IMR-90 (cell line): ENCODE measurements around the gene IFI27L1. TPM values are rescaled to one million over a fixed set of nuclear protein-coding genes. Genes with fewer than 3 reads are reported as not detected.

Experiments
- ATAC-seq: fragments of 200-7000 bp; cut with Tn5 transposase; 2 replicates; pipeline ENCODE4 v1.9.1; 2020; ENCODE audit warnings: low read depth, mild to moderate bottlenecking, moderate library complexity
- BruUV-seq: library from RNA; stranded (reverse); fragments of 400-500 nt; replicated peaks from 2 replicates; lab custom pipeline; 2021; lab: Mats Ljungman, UMichigan
- CTCF ChIA-PET: fragments of 300-600 bp; formaldehyde crosslinking; extraction: SDS; loops from one replicate; lab custom pipeline; 2021; ENCODE audit warnings: antibody characterized with exemption; lab: Yijun Ruan, JAX
- POLR2A ChIA-PET: fragments of 300-600 bp; sonication (Branson Sonifier 250); formaldehyde crosslinking; loops from one replicate; lab custom pipeline; 2022; ENCODE audit warnings: antibody characterized with exemption; ENCODE audit not compliant: unreplicated experiment; lab: Charles Lee
- DNase-seq: peaks from one replicate; pipeline ENCODE4 v3.0.0; 2013
- H2AFZ ChIP-seq: replicated peaks from 2 replicates; pipeline ENCODE3; 2013; ENCODE audit warnings: low read length, mild to moderate bottlenecking; ENCODE audit not compliant: poor library complexity
- H2AK5ac ChIP-seq: 2 replicates; pipeline ENCODE4 v1.6.1; 2013; ENCODE audit warnings: low read depth, low read length, inconsistent platforms
- H2AK9ac ChIP-seq: replicated peaks from 2 replicates; pipeline ENCODE3; 2013; ENCODE audit warnings: mild to moderate bottlenecking, low read depth, low read length, moderate library complexity; ENCODE audit not compliant: poor library complexity
- H2BK120ac ChIP-seq: 2 replicates; pipeline ENCODE4 v1.6.1; 2013; ENCODE audit warnings: low read depth, low read length, inconsistent platforms
- H2BK15ac ChIP-seq: 3 replicates; pipeline ENCODE4 v1.6.1; 2013; ENCODE audit warnings: low read depth, low read length, inconsistent platforms
- H2BK20ac ChIP-seq: 2 replicates; pipeline ENCODE4 v1.6.1; 2013; ENCODE audit warnings: low read depth, mild to moderate bottlenecking, inconsistent platforms, low read length, moderate library complexity
- H2BK5ac ChIP-seq: 2 replicates; pipeline ENCODE4 v1.6.1; 2013; ENCODE audit warnings: mild to moderate bottlenecking, low read depth, low read length, inconsistent platforms; ENCODE audit not compliant: poor library complexity, severe bottlenecking
- H3K14ac ChIP-seq: replicated peaks from 2 replicates; pipeline ENCODE4 v1.6.1; 2013; ENCODE audit warnings: low read depth, low read length, inconsistent platforms
- H3K18ac ChIP-seq: 2 replicates; pipeline ENCODE4 v1.6.1; 2013; ENCODE audit warnings: low read depth, low read length, control low read depth
- H3K23ac ChIP-seq: 2 replicates; pipeline ENCODE4 v1.6.1; 2013; ENCODE audit warnings: low read depth, low read length, inconsistent platforms
- H3K27ac ChIP-seq: 2 replicates; pipeline ENCODE4 v1.5.1; 2013; ENCODE audit warnings: mild to moderate bottlenecking, control low read depth, low read length; ENCODE audit not compliant: insufficient read depth
- H3K27me3 ChIP-seq: 2 replicates; pipeline ENCODE4 v1.6.1; 2013; ENCODE audit warnings: low read length; ENCODE audit not compliant: control insufficient read depth, insufficient read depth
- H3K36me3 ChIP-seq: 2 replicates; pipeline ENCODE4 v1.6.1; 2013; ENCODE audit warnings: low read length, mixed read lengths; ENCODE audit not compliant: control insufficient read depth, insufficient read depth
- H3K4ac ChIP-seq: 2 replicates; pipeline ENCODE4 v1.6.1; 2013; ENCODE audit warnings: low read depth, low read length, inconsistent platforms
- H3K4me1 ChIP-seq: 2 replicates; pipeline ENCODE4 v1.6.1; 2013; ENCODE audit warnings: low read length, mixed read lengths; ENCODE audit not compliant: control insufficient read depth, insufficient read depth
- H3K4me2 ChIP-seq: 2 replicates; pipeline ENCODE4 v1.6.1; 2013; ENCODE audit warnings: low read depth, mild to moderate bottlenecking, control low read depth, low read length, moderate library complexity
- H3K4me3 ChIP-seq: 2 replicates; pipeline ENCODE4 v1.5.1; 2013; ENCODE audit warnings: low read depth, mild to moderate bottlenecking, control low read depth, low read length, moderate library complexity; ENCODE audit not compliant: insufficient read depth
- H3K56ac ChIP-seq: 2 replicates; pipeline ENCODE4 v1.6.1; 2013; ENCODE audit warnings: low read length, inconsistent platforms; ENCODE audit not compliant: insufficient read depth; ENCODE audit errors: extremely low read depth
- H3K79me1 ChIP-seq, 2 experiments: 2 replicates each; pipeline ENCODE4 v1.6.1; 2013; ENCODE audit warnings: low read length in 2 of 2, inconsistent platforms in 1 of 2, low read depth in 1 of 2
- H3K9ac ChIP-seq: 2 replicates; pipeline ENCODE4 v1.6.1; 2013; ENCODE audit warnings: low read depth, low read length, control low read depth
- H3K9me1 ChIP-seq: 2 replicates; pipeline ENCODE4 v1.6.1; 2013; ENCODE audit warnings: low read length, inconsistent platforms; ENCODE audit not compliant: insufficient read depth
- H3K9me3 ChIP-seq: 2 replicates; pipeline ENCODE4 v1.6.1; 2013; ENCODE audit warnings: low read length; ENCODE audit not compliant: control insufficient read depth, insufficient read depth
- H4K20me1 ChIP-seq: 2 replicates; pipeline ENCODE4 v1.6.1; 2013; ENCODE audit warnings: low read length, inconsistent platforms; ENCODE audit not compliant: insufficient read depth
- H4K5ac ChIP-seq: 2 replicates; pipeline ENCODE4 v1.6.1; 2013; ENCODE audit warnings: mild to moderate bottlenecking, low read depth, low read length, control low read depth
- H4K8ac ChIP-seq, 2 experiments: 2 replicates each; pipeline ENCODE4 v1.6.1; 2013; ENCODE audit warnings: low read depth in 2 of 2, low read length in 2 of 2, control low read depth in 1 of 2, inconsistent platforms in 1 of 2
- H4K91ac ChIP-seq: 2 replicates; pipeline ENCODE4 v1.6.1; 2013; ENCODE audit warnings: low read depth, low read length, inconsistent platforms; ENCODE audit not compliant: insufficient read depth
- CHD1 ChIP-seq: IDR thresholded peaks from 2 replicates; pipeline ENCODE4 v1.6.1; 2012; ENCODE audit warnings: low read depth, low read length, improper control_type of control experiment
- FOS ChIP-seq: fragments of 150-350 bp; IDR thresholded peaks from 2 replicates; pipeline ENCODE4 v1.6.1; 2016; ENCODE audit warnings: low read depth, low read length
- MAFK ChIP-seq: IDR thresholded peaks from 2 replicates; pipeline ENCODE4 v1.6.1; 2012; ENCODE audit warnings: low read depth, low read length, improper control_type of control experiment
- MAZ ChIP-seq: IDR thresholded peaks from 2 replicates; pipeline ENCODE4 v1.6.1; 2012; ENCODE audit warnings: low read depth, mild to moderate bottlenecking, low read length, improper control_type of control experiment, moderate library complexity, borderline replicate concordance
- MXI1 ChIP-seq: IDR thresholded peaks from 2 replicates; pipeline ENCODE4 v1.6.1; 2012; ENCODE audit warnings: low read depth, mild to moderate bottlenecking, low read length, moderate library complexity, borderline replicate concordance
- NFE2L2 ChIP-seq: fragments of 150-350 bp; IDR thresholded peaks from 2 replicates; pipeline ENCODE4 v1.6.1; 2016; ENCODE audit warnings: low read depth, mild to moderate bottlenecking, low read length
- RAD21 ChIP-seq: IDR thresholded peaks from 2 replicates; pipeline ENCODE4 v1.6.1; 2012; ENCODE audit warnings: low read length, improper control_type of control experiment
- SMC3 ChIP-seq: fragments of 150-350 bp; IDR thresholded peaks from 2 replicates; pipeline ENCODE4 v1.6.1; 2016; ENCODE audit warnings: low read depth, mild to moderate bottlenecking, antibody characterized with exemption, low read length, moderate library complexity
- WGBS, 2 experiments: methylation state at CpG; one replicate each; pipeline versions ENCODE4 v1.1.5 to v1.1.7; 2013; ENCODE audit warnings: missing lambda C conversion rate in 2 of 2; ENCODE audit not compliant: insufficient read length in 1 of 2; ENCODE audit errors: extremely low coverage in 2 of 2; 5-methylcytosine and 5-hydroxymethylcytosine counted together
- dilution Hi-C: fragments of 300-500 bp; cut with HindIII; formaldehyde crosslinking; loops from one replicate; pipeline ENCODE4 v1.14.3; 2018; ENCODE audit warnings: low sequenced_read_pairs; ENCODE audit not compliant: unreplicated experiment
- in situ Hi-C: fragments of 300-500 bp; cut with MboI; formaldehyde crosslinking; loops from 3 replicates; pipeline ENCODE4 v1.14.3; 2019; ENCODE audit warnings: low sequenced_read_pairs, inconsistent platforms, mixed read lengths
- intact Hi-C: fragments of 100-400 bp; cut with micrococcal nuclease; formaldehyde crosslinking; loops from 2 replicates; pipeline ENCODE4 v1.10.0; 2022
- polyA plus RNA-seq, 3 experiments: library from polyadenylated mRNA; depleted of rRNA; stranded (reverse); fragments of >200 nt; gene quantifications; 2 replicates each; pipeline ENCODE4 v1.2.3, GENCODE V29; 2012; ENCODE audit warnings: low replicate concordance in 1 of 3
- total RNA-seq: library from RNA; depleted of rRNA; stranded (reverse); fragments of >200 nt; gene quantifications from 2 replicates; pipeline ENCODE4 v1.2.3, GENCODE V29; 2012
- TF ChIP-seq, protein P1 (sequence below): fragments of 150-350 bp; IDR thresholded peaks from 2 replicates; pipeline ENCODE4 v1.6.1; 2016; ENCODE audit warnings: low read depth, mild to moderate bottlenecking, low read length, moderate library complexity, borderline replicate concordance
- TF ChIP-seq, protein P2 (sequence below): fragments of 150-350 bp; IDR thresholded peaks from 2 replicates; pipeline ENCODE4 v1.6.1; 2017; ENCODE audit warnings: mild to moderate bottlenecking, antibody characterized with exemption, low read length, low read depth
- TF ChIP-seq, protein P3 (sequence below): conservative IDR thresholded peaks from 2 replicates; pipeline ENCODE4 v1.5.1; 2012; ENCODE audit warnings: mild to moderate bottlenecking, low read depth, low read length, improper control_type of control experiment

Gene IFI27L1
- total and polyA plus RNA-seq, 2 of the 4 experiments (the other 2 are of a cell fraction): 13.3 to 24.3 TPM

DNA sequence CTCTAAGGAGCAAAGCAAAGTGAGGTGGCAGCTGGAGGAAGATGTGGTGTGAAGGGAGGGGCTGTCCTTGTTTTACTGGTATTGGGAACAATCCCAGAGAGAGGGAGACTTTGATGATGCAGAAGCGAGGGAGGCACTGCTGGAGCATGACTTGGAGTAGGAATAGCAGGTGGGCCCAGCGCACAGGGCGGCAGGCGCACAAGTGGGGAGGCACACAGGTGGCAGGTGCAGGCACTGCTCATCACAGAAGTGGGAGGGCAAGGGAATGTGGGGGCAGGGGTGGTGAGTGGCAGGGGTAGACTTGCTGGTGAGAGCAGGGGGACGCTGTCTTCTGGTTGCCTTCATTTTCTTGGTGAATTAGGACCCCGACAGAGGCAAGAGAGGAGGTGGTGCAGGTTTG is 17.9 kb downstream of the IFI27L1 start:
- Histone ChIP-seq H3K4me3 (no peak overlapping the region), H3K18ac (no peak overlapping the region), H3K14ac (no peak overlapping the region), H4K8ac (no peak overlapping the region), H2BK20ac (no peak overlapping the region), H3K9ac (no peak overlapping the region), H3K27ac (no peak overlapping the region), H3K27me3 (no peaks in the 10 kb centered on the region), H3K4ac (no peak overlapping the region), H3K4me1 (peaks cover 5% of the 10 kb centered on the region; the same call in 1 of the 2 replicates), H2AK5ac (no peak overlapping the region), H4K20me1 (0 out of 2 replicates have a peak, but pooled peaks cover 8% of the 10 kb centered on the region), H3K9me3 (no peaks in the 10 kb centered on the region), H4K5ac (no peak overlapping the region), H4K91ac (no peak overlapping the region), H2BK15ac (no peak overlapping the region), H3K36me3 (no peaks in the 10 kb centered on the region; the same call in 1 of the 2 replicates), H2AFZ (no peak overlapping the region), H2AK9ac (no peak overlapping the region), H2BK120ac (no peak overlapping the region), H3K4me2 (no peak overlapping the region), H3K9me1 (peaks cover 8% of the 10 kb centered on the region), H3K79me1 (peaks cover 0 to 2% of the 10 kb centered on the region in 2 experiments; a peak in 2 of 4 replicates), H3K23ac (no peak overlapping the region), H2BK5ac (no peak overlapping the region), H3K56ac (no peak overlapping the region)
- ChIA-PET CTCF (no interaction called here), POLR2A (no interaction called here)
- DNase-seq: no peak
- 79% methylated on average over 4 of the region's 6 CpGs; no CpG with 5 or more reads in 1 of the 2 experiments for WGBS, 2 experiments
- no peak for ATAC-seq
- intact Hi-C loops (no loop called here), in situ Hi-C loops (no loop called here), dilution Hi-C loops (no loop called here)
- TF ChIP-seq, protein P1, sequence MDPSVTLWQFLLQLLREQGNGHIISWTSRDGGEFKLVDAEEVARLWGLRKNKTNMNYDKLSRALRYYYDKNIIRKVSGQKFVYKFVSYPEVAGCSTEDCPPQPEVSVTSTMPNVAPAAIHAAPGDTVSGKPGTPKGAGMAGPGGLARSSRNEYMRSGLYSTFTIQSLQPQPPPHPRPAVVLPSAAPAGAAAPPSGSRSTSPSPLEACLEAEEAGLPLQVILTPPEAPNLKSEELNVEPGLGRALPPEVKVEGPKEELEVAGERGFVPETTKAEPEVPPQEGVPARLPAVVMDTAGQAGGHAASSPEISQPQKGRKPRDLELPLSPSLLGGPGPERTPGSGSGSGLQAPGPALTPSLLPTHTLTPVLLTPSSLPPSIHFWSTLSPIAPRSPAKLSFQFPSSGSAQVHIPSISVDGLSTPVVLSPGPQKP: no peak
- TF ChIP-seq MXI1 (no peak), MAFK (no peak), SMC3 (no peak), RAD21 (no peak), MAZ (no peak), CHD1 (no peak), NFE2L2 (no peak), FOS (no peak)
- TF ChIP-seq, protein P2, sequence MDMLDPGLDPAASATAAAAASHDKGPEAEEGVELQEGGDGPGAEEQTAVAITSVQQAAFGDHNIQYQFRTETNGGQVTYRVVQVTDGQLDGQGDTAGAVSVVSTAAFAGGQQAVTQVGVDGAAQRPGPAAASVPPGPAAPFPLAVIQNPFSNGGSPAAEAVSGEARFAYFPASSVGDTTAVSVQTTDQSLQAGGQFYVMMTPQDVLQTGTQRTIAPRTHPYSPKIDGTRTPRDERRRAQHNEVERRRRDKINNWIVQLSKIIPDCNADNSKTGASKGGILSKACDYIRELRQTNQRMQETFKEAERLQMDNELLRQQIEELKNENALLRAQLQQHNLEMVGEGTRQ: no peak
- TF ChIP-seq, protein P3, sequence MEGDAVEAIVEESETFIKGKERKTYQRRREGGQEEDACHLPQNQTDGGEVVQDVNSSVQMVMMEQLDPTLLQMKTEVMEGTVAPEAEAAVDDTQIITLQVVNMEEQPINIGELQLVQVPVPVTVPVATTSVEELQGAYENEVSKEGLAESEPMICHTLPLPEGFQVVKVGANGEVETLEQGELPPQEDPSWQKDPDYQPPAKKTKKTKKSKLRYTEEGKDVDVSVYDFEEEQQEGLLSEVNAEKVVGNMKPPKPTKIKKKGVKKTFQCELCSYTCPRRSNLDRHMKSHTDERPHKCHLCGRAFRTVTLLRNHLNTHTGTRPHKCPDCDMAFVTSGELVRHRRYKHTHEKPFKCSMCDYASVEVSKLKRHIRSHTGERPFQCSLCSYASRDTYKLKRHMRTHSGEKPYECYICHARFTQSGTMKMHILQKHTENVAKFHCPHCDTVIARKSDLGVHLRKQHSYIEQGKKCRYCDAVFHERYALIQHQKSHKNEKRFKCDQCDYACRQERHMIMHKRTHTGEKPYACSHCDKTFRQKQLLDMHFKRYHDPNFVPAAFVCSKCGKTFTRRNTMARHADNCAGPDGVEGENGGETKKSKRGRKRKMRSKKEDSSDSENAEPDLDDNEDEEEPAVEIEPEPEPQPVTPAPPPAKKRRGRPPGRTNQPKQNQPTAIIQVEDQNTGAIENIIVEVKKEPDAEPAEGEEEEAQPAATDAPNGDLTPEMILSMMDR: no peak
- BruUV-seq: no TSS peak
